Glomerular endothelial cell (primary cell): Measurements from ENCODE around the gene CD1E. TPM values are rescaled to one million over a fixed set of nuclear protein-coding genes. Genes with fewer than 3 reads are reported as not detected.
"Not testable (repeated sequence)": the region's sequence is repeated elsewhere in the genome, so short reads cannot be mapped to it uniquely, and the experiment has no call there.

ENCODE experiments used
- DNase-seq: peaks from one replicate; pipeline ENCODE4 v3.0.0-alpha.2; 2011; ENCODE audit warnings: low read depth, low spot score; ENCODE audit errors: extremely low read depth
- total RNA-seq: library from RNA; depleted of rRNA; stranded (reverse); fragments of >200 nt; gene quantifications from 2 replicates; pipeline ENCODE4 v1.2.3, GENCODE V29; 2015

CD1E gene
- total RNA-seq, 1 donor from 2014 or later, result not detected

- no peak for DNase-seq
Observed at GRCh38 chr1:158357441-158357840, 3.7 kb downstream of the CD1E start.

- no peak for DNase-seq
Observed at GRCh38 chr1:158362482-158362881, 8.8 kb downstream of the CD1E start.

- DNase-seq, result no peak
Observed at GRCh38 chr1:158362941-158363340, 9.2 kb downstream of the CD1E start.

GRCh38 chr1:158366783-158367182, 13.1 kb downstream of the CD1E start:
- DNase-seq, result no peak

- DNase-seq, result no peak
Observed at GRCh38 chr1:158371188-158371953, 17.7 kb downstream of the CD1E start.

- DNase-seq, result not testable (repeated sequence)
Observed at GRCh38 chr1:158374101-158374500, 20.4 kb downstream of the CD1E start.

- no peak for DNase-seq
Observed at GRCh38 chr1:158374860-158375259, 21.2 kb downstream of the CD1E start.

- DNase-seq, result no peak
Observed at GRCh38 chr1:158390331-158390730, 36.6 kb downstream of the CD1E start.

GRCh38 chr1:158391099-158391498, 37.4 kb downstream of the CD1E start:
- DNase-seq, result no peak

GRCh38 chr1:158393476-158393875, 39.8 kb downstream of the CD1E start:
- no peak for DNase-seq

- DNase-seq, result no peak
Observed at GRCh38 chr1:158396646-158397045, 43.0 kb downstream of the CD1E start.

GRCh38 chr1:158398818-158399514, 45.3 kb downstream of the CD1E start, which contains the start of gene OR10T2:
Gene OR10T2 (minus strand): TSS chr1:158399466. CDS start chr1:158399466, 0 bp downstream.
- DNase-seq, result no peak

- no peak for DNase-seq
Observed at GRCh38 chr1:158400871-158401270, 47.2 kb downstream of the CD1E start.

GRCh38 chr1:158407092-158407491, 53.4 kb downstream of the CD1E start:
- no peak for DNase-seq

Other genes with a start within 250 kb of the CD1E start
- gene CD1D, start 173.0 kb upstream of the CD1E start, total RNA-seq, result 0.06 TPM in 1 of 2 replicates, not detected in the other
- not detected in 2 replicates for gene CD1A, start 99.5 kb upstream of the CD1E start, total RNA-seq
- not detected in 2 replicates for gene CD1C, start 64.0 kb upstream of the CD1E start, total RNA-seq
- not detected in 2 replicates for gene CD1B, start 22.4 kb upstream of the CD1E start, total RNA-seq
- gene OR10T2, start 45.6 kb downstream of the CD1E start, total RNA-seq, result not detected in 2 replicates
- not detected in 2 replicates for gene OR10K2, start 72.3 kb downstream of the CD1E start, total RNA-seq
- not detected in 2 replicates for gene OR10K1, start 107.9 kb downstream of the CD1E start, total RNA-seq
- not detected in 2 replicates for gene OR10R2, start 118.3 kb downstream of the CD1E start, total RNA-seq
- not detected in 2 replicates for gene OR6Y1, start 200.5 kb downstream of the CD1E start, total RNA-seq
- gene OR6P1, start 216.7 kb downstream of the CD1E start, total RNA-seq, result not detected in 2 replicates
- gene OR10X1, start 226.0 kb downstream of the CD1E start, total RNA-seq, result not detected in 2 replicates